ENCODE data around the gene ITPK1.

The ITPK1 gene

GRCh38 chr14:92941531-92941930 lies 174.2 kb downstream of the ITPK1 start:
- TF ChIP-seq POLR2AphosphoS5 (IDR thresholded peaks at IDR 0.05; ENCODE audit: low read depth, low read length) (no peak), SIN3A (IDR thresholded peaks at IDR 0.05; ENCODE audit: borderline replicate concordance, insufficient read depth, low read length) (no peak), REST (IDR thresholded peaks at IDR 0.05; ENCODE audit: insufficient read depth in 1 of 2, low read depth in 2 of 2, low read length in 2 of 2) (no peak), FOXP2 (optimal IDR thresholded peaks at IDR 0.05; ENCODE audit: borderline replicate concordance, extremely low read depth, extremely low read length, insufficient read depth) (no peak)

GRCh38 chr14:92940543-92940942 lies 175.2 kb downstream of the ITPK1 start:
- TF ChIP-seq REST (IDR thresholded peaks at IDR 0.05; ENCODE audit: insufficient read depth in 1 of 2, low read depth in 2 of 2, low read length in 2 of 2) = no peak
- TF ChIP-seq SIN3A (IDR thresholded peaks at IDR 0.05; ENCODE audit: borderline replicate concordance, insufficient read depth, low read length) = no peak
- no peak for TF ChIP-seq POLR2AphosphoS5 (IDR thresholded peaks at IDR 0.05; ENCODE audit: low read depth, low read length)
- no peak for TF ChIP-seq TAF1 (IDR thresholded peaks at IDR 0.05; ENCODE audit: borderline replicate concordance, insufficient read depth, low read length)
- no peak for TF ChIP-seq FOXP2 (optimal IDR thresholded peaks at IDR 0.05; ENCODE audit: borderline replicate concordance, extremely low read depth, extremely low read length, insufficient read depth)

GRCh38 chr14:92939699-92940098 lies 176.0 kb downstream of the ITPK1 start:
- TF ChIP-seq SIN3A (IDR thresholded peaks at IDR 0.05; ENCODE audit: borderline replicate concordance, insufficient read depth, low read length) = no peak
- TF ChIP-seq POLR2AphosphoS5 (IDR thresholded peaks at IDR 0.05; ENCODE audit: low read depth, low read length) = no peak
- TF ChIP-seq FOXP2 (optimal IDR thresholded peaks at IDR 0.05; ENCODE audit: borderline replicate concordance, extremely low read depth, extremely low read length, insufficient read depth) = no peak
- TF ChIP-seq TAF1 (IDR thresholded peaks at IDR 0.05; ENCODE audit: borderline replicate concordance, insufficient read depth, low read length) = no peak
- no peak for TF ChIP-seq REST (IDR thresholded peaks at IDR 0.05; ENCODE audit: insufficient read depth in 1 of 2, low read depth in 2 of 2, low read length in 2 of 2)

- TF ChIP-seq SIN3A (IDR thresholded peaks at IDR 0.05; ENCODE audit: borderline replicate concordance, insufficient read depth, low read length) = no peak
- no peak for TF ChIP-seq FOXP2 (optimal IDR thresholded peaks at IDR 0.05; ENCODE audit: borderline replicate concordance, extremely low read depth, extremely low read length, insufficient read depth)
- no peak for TF ChIP-seq REST (IDR thresholded peaks at IDR 0.05; ENCODE audit: insufficient read depth in 1 of 2, low read depth in 2 of 2, low read length in 2 of 2)
- TF ChIP-seq POLR2AphosphoS5 (IDR thresholded peaks at IDR 0.05; ENCODE audit: low read depth, low read length) = no peak
- TF ChIP-seq TAF1 (IDR thresholded peaks at IDR 0.05; ENCODE audit: borderline replicate concordance, insufficient read depth, low read length) = no peak
Observed at GRCh38 chr14:92938890-92939671, 176.6 kb downstream of the ITPK1 start.

All from PFSK-1 (cell line).